ENCODE results near the gene RPRD1B.

DNA sequence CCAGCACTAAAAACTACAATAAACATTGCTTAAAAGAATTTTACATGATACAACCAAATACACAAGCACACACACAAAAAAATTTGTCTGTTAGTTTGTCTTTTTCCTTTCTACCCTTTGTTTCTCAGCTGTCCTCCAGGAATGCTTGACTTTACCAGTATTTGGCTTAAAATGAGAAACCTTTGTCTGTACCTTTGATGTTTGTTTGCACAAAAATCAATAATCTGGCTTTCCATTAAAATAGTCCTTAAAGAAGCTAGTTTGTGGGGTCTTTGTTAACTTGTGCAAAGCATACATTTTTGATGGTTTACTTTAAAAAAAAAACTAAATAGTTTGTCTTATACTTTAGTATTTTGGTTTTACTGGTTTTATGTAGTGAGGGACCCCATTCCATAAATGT lies 49.3 kb downstream of the RPRD1B start:
- TF ChIP-seq YY1 (IDR thresholded peaks at IDR 0.05; ENCODE audit: low read depth, low read length) (no peak), TAF1 (IDR thresholded peaks at IDR 0.05; ENCODE audit: low read depth, low read length) (no peak), POLR2AphosphoS5 (IDR thresholded peaks at IDR 0.05; ENCODE audit: low read depth, low read length) (no peak), EP300 (IDR thresholded peaks at IDR 0.05; ENCODE audit: borderline replicate concordance in 1 of 2, low read depth in 2 of 2, low read length in 2 of 2) (no peak), SUZ12 (IDR thresholded peaks at IDR 0.05; ENCODE audit: low read length) (no peak), SP1 (IDR thresholded peaks at IDR 0.05; ENCODE audit: low read depth, low read length) (no peak), HDAC2 (IDR thresholded peaks at IDR 0.05; ENCODE audit: borderline replicate concordance in 1 of 2, low read depth in 2 of 2, low read length in 2 of 2) (no peak)
- TF ChIP-seq, protein P1, sequence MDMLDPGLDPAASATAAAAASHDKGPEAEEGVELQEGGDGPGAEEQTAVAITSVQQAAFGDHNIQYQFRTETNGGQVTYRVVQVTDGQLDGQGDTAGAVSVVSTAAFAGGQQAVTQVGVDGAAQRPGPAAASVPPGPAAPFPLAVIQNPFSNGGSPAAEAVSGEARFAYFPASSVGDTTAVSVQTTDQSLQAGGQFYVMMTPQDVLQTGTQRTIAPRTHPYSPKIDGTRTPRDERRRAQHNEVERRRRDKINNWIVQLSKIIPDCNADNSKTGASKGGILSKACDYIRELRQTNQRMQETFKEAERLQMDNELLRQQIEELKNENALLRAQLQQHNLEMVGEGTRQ (IDR thresholded peaks at IDR 0.05; ENCODE audit: low read length), result no peak
- TF ChIP-seq, protein P2, sequence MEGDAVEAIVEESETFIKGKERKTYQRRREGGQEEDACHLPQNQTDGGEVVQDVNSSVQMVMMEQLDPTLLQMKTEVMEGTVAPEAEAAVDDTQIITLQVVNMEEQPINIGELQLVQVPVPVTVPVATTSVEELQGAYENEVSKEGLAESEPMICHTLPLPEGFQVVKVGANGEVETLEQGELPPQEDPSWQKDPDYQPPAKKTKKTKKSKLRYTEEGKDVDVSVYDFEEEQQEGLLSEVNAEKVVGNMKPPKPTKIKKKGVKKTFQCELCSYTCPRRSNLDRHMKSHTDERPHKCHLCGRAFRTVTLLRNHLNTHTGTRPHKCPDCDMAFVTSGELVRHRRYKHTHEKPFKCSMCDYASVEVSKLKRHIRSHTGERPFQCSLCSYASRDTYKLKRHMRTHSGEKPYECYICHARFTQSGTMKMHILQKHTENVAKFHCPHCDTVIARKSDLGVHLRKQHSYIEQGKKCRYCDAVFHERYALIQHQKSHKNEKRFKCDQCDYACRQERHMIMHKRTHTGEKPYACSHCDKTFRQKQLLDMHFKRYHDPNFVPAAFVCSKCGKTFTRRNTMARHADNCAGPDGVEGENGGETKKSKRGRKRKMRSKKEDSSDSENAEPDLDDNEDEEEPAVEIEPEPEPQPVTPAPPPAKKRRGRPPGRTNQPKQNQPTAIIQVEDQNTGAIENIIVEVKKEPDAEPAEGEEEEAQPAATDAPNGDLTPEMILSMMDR (IDR thresholded peaks at IDR 0.05; ENCODE audit: control extremely low read depth in 1 of 3, insufficient read depth in 1 of 3, low read depth in 1 of 3, low read length in 3 of 3), result no peak
